ENCODE results near the gene HTN3. TPM values are rescaled to one million over a fixed set of nuclear protein-coding genes. Genes with fewer than 3 reads are reported as not detected.

Gene HTN3
- total RNA-seq, result not detected

GRCh38 chr4:70028159-70028558 lies at the start of gene HTN3:
TSS of gene HTN3 (plus strand) at chr4:70028459. CDS start at chr4:70030741, 2,282 bp downstream.

GRCh38 chr4:69995526-69996016 lies 32.7 kb upstream of the HTN3 start, which contains the start of gene STATH:
TSS of gene STATH (plus strand) at chr4:69995966. CDS start at chr4:69998438, 2,472 bp downstream.

GRCh38 chr4:70050138-70050537 lies 21.9 kb downstream of the HTN3 start, which contains the start of gene HTN1:
TSS of gene HTN1 (plus strand) at chr4:70050438. CDS start at chr4:70053077, 2,639 bp downstream.

Other genes starting within 250 kb of the HTN3 start
- gene SULT1E1, start 168.3 kb upstream of the HTN3 start, total RNA-seq, result under 1 TPM in 1 of 2 donors, not detected in 1; under 0.01 TPM
- gene CSN1S1, start 97.4 kb upstream of the HTN3 start, total RNA-seq, result not detected
- not detected for gene CSN2, start 62.7 kb upstream of the HTN3 start, total RNA-seq
- not detected for gene STATH, start 32.5 kb upstream of the HTN3 start, total RNA-seq
- not detected for gene HTN1, start 22.0 kb downstream of the HTN3 start, total RNA-seq
- gene PRR27, start 125.8 kb downstream of the HTN3 start, total RNA-seq, result not detected
- gene ODAM, start 167.3 kb downstream of the HTN3 start, total RNA-seq, result not detected
- gene FDCSP, start 197.7 kb downstream of the HTN3 start, total RNA-seq, result 100 to 1,000 TPM in 1 of 2 donors, not detected in 1; 183 TPM
- not detected for gene CSN3, start 214.1 kb downstream of the HTN3 start, total RNA-seq

All from melanocyte of skin (primary cell).